NT2/D1 (cell line): ENCODE measurements around the gene CTSA.

Experiments used
- SUZ12 ChIP-seq: IDR thresholded peaks from 2 replicates; pipeline ENCODE4 v1.6.1; 2011; ENCODE audit not compliant: insufficient read length, insufficient read depth; ENCODE audit errors: extremely low read depth
- YY1 ChIP-seq: IDR thresholded peaks from 2 replicates; pipeline ENCODE4 v1.6.1; 2011; ENCODE audit not compliant: insufficient read length, insufficient read depth
- ZNF274 ChIP-seq: IDR thresholded peaks from 2 replicates; pipeline ENCODE4 v1.6.1; 2011; ENCODE audit warnings: mild to moderate bottlenecking, low read depth, low read length

DNA sequence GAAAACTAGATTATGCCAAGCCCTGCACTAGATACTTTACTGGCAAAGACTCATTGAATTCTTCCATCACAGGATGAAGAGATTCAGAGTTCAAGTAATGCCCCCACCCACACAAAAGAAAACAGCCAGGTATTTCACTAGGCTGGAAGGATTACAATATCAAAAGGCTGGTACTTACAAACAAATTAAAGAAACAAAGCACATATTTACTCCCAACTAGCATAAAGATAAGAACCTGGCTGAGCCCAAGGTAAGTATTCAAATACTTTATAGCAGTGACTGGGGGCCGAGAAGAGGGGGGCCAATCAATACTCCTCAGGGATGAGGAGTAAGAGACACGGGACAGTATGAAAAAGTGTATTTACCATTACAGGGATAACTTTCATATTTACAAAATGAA lies 37.7 kb upstream of the CTSA start:
- TF ChIP-seq YY1: no peak
- TF ChIP-seq ZNF274: no peak
- no peak for TF ChIP-seq SUZ12
